Stimulated activated CD4-positive, alpha-beta T cell treated with anti-CD3 and anti-CD28 coated beads, TNF-alpha, amount 100 ng/mL, for 1 hour (primary cell): ENCODE data around the gene HIBCH.
"Not testable (repeated sequence)": the region's sequence is repeated elsewhere in the genome, so short reads cannot be mapped to it uniquely, and the experiment has no call there.

Experiments used
- DNase-seq, 3 donors: peaks; one replicate each; pipeline ENCODE4 v3.0.0-alpha.2; 2020; ENCODE audit warnings: low read depth in 3 of 3, low spot score in 1 of 3

The HIBCH gene

DNA sequence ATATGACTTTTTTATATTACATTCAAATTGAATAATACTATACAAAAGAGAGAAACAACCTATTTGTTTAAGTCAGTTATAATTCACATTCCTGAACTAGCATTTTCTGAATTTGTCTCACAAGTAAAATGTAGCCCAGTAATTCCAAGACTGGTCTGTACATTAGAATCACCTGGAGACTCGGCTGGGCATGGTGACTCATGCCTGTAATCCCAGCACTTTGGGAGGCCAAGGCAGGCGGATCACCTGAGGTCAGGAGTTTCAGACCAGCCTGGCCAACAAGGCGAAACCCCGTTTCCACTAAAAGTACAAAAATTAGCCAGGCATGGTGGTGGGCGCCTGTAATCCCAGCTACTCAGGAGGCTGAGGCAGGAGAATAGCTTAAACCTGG lies 7.0 kb downstream of the HIBCH start:
- not testable (repeated sequence) for DNase-seq

DNA sequence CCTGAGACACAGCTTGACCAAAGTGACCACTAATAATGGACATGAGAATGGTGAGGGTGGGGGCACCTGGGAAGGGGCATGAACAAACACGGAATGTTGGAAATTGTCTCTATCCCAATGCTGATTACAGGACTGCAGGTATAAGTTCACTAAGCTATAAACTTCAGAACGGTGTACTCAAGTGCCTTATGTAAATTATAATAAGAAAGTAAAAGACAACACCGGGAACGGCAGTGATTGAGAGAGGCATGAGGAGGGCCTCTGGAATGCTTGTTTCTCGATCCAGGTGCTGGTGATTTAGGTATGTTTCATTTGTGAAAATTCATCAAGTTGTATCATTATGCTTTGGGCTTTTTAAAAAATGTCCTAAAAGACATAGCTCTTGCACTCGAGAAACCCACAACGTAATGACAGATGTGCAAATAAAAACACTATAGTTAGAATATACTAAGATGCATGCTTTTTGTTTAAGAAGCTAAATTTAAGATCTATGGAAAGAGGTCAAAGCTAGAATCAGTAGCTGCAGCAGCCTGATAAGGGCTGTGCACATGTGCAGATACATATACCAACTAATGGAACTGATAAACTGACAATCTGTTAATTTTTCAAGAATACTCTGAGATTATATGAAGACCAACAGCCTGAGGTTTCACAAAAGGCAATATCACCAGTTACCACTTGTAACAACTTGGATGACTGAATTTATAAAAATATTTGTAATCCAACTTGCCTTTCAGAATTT lies 7.6 kb downstream of the HIBCH start:
- DNase-seq = no peak

DNA sequence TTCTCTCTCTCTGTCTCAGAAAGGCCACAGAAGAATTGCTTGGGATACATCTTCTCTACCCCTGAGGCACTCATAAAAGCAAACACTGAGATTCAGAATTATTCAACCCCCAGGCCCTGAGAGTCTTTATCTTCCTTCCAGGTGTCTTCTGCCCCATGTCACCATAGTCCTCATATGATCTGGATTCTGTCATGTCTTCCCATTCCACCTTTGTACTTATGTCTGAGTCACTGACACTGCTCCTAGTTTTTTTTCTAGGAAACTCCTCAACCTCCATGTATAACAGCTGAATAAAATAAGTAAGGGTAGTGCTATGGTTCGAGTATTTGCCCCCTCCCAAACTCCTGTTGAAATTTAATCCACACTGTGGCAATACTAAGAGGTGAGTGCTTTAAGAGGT lies 11.6 kb downstream of the HIBCH start:
- DNase-seq = no peak

DNA sequence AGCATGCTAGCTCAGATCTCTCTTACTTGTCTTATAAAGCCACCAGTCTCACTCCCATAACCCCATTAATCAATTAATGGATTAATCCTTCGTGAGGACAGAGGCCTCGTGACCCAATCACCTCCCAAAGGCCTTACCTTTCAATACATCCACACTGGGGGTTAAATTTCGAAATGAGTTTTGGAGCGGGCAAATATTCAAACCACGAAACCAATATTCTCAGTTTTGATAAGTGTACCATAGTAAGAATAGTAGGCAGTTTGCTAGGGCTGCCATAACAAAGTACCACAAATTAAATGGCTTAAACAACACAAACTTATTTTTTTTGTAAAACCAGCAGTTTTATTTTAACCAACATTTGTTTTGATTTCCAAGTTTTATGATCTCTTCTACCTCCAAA lies 15.2 kb downstream of the HIBCH start:
- no peak for DNase-seq

DNA sequence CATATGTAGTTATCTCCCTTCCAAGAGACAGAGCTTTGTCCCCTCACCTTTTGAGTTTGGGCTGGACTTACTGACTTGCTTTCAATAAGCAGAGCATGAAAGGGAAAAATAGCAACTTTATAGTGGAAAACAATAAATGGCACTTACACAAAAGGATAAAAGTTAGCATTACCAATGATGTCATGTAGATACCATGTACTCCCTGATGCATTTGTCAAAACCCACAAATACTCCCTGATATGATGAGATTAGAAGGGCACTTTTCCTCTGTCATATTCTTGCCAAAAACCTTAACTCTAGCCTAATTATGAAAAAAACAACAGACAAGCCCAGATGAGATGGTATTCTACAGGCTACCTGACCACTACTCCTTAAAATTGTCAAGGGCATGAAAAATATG lies 16.0 kb downstream of the HIBCH start:
- no peak for DNase-seq

DNA sequence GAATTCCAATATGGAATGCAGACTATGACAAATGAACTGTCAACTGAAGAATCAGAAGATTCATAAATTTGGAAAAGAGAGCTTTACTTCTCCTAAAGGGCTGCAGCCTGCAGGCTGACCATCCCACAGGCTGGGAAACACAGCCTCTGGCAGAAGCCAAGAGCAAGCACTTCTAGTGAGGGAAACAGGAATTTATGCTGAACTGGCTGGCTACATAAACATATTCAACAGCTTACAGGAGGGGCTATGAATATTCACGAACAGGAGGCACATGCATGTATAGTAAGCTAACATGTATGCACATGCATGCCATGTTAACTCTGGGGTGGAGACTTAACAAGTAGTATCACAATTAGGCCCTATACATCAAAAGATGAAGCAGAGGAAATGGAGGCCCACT lies 17.6 kb downstream of the HIBCH start:
- no peak for DNase-seq

DNA sequence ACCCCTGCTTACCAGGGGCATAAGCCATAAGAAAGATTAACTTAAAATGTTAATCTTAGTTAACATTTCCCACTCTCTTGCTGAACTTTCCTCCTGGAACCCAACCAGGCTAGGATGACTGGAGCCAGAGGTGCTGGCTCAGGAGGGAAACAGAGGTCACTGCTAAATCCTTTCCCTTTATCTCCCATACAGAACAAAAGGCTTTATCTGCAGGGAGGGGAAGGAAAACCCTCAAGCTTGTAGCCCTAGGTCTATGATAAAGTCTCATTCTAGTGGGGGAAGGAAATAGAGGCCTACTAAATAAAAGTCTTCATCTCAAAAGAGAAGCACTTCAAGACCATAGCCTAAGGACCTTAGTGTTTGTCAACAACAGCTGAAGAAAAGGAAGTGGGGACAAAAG lies 18.6 kb downstream of the HIBCH start:
- DNase-seq = no peak

DNA sequence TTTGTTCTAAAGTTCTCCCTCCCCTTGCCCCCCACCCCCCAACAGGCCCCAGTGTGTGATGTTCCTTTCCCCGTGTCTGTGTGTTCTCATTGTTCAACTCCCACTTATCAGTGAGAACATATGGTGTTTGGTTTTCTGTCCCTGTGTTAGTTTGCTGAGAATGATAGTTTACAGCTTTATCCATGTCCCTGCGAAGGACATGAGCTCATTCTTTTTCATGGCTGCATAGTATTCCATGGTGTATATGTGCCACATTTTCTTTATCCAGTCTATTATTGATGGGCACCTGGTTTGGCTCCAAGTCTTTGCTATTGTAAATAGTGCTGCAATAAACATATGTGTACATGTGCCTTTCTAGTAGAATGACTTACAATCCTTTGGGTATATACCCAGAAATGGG lies 21.7 kb downstream of the HIBCH start:
- not testable (repeated sequence) for DNase-seq

DNA sequence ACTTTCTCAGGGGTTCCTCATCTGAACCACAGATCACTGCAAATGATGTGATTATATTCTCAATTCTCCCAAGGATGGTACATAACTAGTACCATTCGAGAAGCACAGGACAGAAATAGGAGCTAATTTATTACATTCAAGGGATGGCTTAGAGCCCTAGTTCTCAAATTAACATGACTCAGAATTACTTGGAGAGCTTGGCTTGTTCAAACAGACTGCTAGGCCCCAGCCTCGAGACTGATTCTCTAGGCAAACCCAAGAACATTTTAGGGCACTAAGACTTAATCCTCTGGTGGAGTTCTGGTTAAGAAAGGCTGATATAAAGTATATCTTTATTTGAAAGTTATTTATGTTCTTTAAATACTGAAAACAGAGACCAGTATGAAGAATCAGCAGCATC lies 35.8 kb downstream of the HIBCH start:
- DNase-seq = no peak

DNA sequence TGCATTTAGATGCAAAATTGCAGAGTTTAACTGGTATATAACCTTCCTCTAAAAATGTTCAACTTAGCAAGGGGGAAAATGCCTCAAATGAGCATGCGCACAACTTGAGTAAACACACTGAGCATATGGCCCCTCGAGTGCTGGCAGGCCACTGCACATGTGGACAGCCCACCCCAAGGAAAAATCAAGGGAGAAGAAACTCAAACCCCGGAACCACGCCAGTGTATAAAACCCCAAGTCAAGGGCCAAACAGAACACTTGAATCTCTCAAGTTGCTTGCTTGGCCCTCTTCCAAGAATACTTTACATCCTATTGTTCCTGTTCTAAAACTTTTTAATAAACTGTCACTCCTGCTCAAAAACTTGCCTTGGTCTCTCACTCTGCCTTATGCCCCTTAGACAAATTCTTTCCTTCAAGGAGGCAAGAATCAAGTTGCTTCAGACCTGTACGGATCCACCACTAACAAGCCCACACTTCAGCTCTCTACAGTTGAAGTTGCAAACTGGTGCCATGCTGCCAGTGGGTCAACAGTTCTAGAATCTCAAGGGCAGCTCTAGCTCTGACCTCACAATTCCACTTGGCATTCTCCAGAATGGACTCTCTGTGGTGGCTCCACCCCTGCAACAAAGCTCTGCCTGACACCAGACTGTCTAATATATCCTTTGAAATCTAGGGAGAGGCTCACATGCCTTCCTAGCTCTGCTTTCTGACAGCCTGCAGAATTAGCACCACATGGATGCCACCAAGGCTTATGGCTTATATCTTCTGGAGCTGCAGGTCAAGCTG lies 38.9 kb downstream of the HIBCH start:
- no peak for DNase-seq

DNA sequence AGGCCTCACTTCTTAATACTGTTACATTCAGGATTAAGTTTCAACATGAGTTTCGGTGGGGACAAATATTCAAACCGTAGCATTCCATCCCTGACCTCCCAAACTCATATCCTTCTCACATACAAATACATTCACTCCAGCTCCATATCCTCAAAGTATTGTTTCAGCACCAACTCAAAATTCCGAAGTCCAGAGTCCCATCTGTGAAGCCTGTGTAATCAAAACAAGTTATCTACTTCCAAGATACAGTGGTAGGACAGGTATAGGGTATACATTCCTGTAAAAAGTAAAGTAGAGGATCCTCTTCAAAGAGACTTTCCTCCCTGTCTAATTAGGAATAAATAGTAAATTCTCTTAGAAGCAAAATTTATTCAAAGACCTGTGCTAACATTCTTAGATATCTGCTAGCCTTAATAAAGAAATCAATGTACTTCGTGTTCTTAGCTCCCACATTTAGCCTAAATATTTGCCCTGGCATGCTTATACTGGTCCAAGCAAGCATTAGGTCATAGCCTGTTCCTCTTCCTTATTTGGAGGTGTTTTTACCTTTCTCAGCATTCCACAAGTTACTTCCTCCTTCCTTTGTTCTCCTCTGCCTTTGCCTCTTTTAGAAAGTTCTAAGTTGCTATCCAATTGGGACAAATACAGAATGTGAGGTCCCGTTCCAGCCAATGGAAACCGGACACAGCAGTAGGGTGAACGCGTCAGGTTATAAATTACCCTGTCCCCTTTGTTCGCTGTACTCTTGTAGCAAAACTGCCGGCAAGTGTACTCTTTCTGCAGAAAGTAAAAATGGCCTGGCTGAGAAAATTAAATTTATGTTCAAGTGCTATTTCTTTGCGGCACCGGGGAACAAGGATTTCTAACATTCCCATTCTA lies 40.1 kb downstream of the HIBCH start:
- DNase-seq = not testable (repeated sequence)

DNA sequence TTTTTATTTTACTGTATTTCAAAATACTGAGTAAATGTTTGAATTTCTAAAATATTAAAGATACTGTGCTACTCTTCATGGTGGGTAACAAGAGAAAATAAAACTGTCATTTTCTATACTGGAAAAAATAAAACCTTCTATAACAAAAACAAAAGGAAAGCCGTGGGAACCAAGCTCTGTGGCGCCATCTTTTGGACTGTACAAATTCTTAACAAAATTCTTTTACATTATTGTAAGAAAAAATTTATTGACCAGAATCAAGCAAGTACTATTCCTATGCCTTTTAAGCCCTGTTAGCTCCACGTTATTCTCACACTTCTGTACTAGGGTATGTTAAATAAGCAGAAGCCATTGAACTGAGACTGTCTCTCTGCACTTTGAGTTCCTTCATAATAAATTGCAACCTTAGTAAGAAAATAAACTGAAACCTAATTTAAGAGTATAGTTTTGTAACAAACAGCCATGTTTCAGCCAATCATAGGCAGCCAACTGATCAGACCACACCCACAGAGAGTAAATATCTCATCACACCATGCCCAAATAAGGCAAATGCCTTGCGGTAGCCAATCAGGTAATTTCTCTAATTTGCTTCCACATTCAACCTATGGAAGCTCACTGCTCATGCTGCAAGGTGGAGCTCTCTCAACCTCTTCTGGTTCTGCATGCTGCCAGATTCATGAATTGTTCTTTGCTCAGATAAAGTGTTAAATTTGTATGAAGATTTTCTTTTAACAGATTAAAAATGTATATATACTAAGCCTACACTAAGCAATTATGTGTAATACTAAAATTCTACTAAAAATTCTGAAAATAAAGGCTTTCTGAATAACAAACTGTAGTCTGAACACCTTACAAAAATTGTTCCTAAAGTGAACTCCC lies 42.2 kb downstream of the HIBCH start:
- DNase-seq = no peak

DNA sequence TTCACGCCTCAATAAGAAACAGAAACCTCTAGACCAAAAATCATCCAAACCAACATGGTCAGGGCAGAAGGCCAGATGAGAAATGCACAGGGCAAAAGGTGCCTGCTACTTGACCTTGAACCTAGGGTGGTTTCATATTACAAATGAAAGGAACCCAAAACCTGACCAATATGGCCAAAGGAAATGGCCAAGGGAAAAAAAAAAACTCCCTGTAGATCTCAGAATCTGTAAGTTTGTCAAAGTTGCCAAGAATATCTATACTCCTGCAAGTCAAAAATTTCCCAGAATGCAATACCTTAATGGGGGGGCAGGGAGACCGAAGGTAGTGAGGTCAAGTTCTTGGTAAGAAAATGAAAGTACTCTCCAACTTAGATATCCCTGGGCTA lies 47.2 kb downstream of the HIBCH start:
- no peak for DNase-seq

DNA sequence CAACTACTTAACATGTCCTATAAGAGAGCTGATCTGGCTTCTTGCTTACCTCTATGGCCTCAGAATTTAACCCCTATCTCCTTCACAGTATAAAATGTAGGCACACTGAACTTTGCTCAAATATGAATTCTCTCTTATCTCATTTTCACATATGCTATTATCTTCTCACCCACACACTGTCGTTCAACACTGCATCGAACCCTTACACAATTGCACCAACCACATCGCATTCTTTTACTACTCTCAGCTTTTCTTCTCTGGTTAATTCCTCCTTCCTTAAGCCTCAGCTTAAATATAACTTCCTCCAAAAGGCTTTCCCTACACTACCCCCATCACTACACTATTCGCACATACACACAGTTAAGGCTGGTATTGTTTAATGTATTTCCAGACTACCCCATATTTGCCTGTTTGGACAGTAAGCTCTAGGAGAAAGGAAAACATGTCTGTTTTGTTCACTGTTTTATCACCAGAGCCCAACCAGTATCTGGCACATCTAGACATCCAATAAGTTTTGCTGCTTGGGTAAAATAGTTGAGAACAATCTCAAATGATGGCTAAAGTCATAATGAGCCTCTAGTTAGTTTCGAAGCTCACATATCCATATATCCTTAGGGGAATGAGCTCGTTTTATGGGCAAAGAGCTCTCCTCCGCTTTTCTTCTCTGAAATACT lies 47.7 kb downstream of the HIBCH start:
- no peak for DNase-seq

DNA sequence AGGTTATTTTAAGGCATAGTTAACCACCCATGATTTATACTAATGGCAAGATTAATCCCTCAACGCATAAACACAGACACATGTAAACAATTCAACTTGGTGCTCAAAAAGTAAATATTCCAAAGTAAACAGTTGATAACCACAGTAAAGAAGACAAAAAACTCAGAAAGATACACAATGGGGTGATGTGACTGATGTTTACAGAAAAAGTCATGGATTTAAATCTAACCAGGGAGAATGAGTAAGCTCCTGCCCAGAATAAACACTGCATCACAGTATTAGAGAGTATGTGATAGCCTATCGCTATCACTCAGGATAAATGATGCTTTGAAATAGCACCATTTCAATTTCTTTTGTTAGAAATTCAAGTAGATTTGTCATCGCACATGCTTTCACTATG lies 49.3 kb downstream of the HIBCH start:
- no peak for DNase-seq

DNA sequence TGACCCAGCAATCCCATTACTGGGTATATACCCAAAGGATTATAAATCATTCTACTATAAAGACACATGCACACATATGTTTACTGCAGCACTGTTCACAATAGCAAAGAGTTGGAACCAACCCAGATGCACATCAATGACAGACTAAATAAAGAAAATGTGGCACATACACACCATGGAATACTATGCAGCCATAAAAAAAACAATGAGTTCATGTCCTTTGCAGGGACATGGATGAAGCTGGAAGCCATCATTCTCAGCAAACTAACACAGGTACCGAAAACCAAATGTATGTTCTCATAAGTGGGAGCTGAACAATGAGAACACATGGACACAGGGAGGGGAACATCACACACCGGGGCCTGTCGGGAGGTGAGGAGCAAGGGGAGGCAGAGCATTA lies 49.9 kb downstream of the HIBCH start:
- DNase-seq = not testable (repeated sequence)

DNA sequence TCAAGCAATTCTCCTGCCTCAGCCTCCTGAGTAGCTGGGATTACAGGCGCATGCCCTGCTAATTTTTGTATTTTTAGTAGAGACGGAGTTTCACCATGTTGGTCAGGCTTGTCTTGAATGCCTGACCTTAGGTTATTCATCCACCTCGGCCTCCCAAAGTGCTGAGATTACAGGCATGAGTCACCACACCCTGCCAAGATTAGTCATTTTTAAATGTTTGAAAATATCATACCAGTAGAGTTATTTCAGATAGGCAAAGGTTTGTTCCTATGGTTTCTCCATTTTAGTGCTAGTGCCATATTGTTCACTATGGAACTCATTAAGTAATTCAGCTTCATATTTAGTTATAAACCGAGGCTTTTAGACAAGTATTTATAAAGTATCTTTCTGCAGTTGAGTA lies 52.3 kb downstream of the HIBCH start:
- no peak for DNase-seq

DNA sequence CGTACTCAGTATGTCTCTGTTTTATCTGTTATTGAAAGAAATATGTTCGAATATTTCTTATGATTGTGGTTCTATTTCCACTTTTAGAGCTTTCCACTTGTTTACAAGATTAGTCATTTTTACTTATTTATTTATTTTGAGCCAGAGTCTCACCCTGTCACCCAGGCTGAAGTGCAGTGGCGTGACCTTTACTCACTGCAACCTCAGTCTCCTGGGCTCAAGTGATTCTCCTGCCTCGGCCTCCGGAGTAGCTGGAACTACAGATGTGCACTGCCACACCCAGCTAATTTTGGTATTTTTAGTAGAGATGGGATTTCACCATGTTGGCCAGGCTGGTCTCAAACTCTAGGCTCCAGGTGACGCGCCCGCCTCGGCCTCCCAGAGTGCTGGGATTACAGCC lies 53.3 kb downstream of the HIBCH start:
- DNase-seq = no peak

DNA sequence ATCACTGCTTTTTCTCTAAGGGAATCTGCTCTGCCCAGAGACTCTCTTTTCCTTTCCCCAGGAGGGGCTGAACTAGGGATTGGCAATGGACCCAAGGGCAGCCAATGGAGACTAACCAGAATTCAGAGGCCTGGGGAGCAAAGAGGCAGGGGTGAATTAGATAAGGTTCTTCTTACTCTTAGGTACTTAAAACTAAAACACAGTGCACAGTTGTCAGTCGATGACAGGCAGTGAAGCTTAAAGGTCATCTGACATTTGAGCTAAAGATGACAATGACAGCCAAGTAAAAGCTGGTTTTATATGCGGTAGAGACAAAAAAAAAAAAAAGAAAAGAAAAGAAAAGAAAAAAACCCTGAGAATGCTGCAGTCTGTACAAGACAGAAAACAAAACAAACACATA lies 57.8 kb downstream of the HIBCH start:
- DNase-seq = no peak

DNA sequence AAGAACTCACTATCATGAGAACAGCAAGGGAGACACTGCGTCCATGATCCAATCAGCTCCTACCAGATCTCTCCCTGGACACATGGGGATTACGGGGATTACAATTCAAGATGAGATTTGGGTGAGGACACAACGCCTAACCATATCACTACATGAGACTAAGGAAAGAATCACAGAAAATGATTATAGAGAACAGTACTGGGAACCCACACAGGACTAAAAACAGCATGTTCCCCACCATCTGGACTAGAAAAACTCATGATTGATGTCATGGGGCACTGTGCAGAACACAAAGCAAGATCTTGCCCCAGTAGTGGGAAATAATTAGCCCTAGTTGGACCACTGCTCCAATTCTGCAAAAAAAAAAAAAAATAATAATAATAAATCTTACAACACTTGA lies 63.5 kb downstream of the HIBCH start:
- DNase-seq = no peak
